ENCODE results near the gene FRG2C.
"Not testable (repeated sequence)": the region's sequence is repeated elsewhere in the genome, so short reads cannot be mapped to it uniquely, and the experiment has no call there.

Gene FRG2C

DNA sequence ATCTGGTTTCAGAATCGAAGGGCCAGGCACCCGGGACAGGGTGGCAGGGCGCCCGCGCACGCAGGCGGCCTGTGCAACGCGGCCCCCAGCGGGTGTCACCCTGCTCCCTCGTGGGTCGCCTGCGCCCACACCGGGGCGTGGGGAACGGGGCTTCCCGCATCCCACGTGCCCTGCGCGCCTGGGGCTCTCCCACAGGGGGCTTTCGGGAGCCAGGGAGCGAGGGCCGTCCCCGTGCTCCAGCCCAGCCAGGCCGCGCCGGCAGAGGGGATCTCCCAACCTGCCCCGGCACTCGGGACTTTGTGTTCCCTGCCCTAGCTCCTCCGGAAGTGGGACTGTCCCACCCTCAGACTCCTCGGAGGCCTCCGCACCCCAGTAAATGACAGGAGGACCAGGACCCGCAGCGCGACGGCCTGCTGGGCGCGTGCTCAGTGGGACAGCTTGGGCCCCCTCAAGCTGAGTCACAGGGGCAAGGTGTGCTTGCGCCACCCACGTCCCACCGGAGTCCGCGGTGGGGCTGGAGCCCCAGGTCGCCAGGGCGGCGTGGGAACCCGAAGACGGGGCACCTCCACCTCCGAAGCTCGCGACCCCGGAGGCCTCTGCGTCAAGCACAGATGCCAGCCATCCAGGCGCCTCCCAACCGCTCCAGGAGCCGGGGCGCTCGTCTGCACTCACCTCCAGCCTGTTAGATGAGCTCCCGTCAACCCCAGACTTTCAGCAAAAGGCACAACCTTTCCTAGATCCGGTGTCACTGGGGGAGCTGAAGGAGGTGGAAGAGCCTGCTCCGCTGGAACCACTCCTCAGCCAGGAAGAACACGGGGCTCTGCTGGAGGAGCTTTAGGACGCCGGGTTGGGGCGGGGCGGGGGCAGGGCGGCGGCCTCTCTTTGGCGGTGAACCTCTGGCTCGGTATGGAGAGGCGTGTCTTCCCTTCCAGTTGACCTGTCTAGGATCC, 5.5 kb downstream of the FRG2C start:
- peak in 1 of 2 donors; percentile 9 for DNase-seq

DNA sequence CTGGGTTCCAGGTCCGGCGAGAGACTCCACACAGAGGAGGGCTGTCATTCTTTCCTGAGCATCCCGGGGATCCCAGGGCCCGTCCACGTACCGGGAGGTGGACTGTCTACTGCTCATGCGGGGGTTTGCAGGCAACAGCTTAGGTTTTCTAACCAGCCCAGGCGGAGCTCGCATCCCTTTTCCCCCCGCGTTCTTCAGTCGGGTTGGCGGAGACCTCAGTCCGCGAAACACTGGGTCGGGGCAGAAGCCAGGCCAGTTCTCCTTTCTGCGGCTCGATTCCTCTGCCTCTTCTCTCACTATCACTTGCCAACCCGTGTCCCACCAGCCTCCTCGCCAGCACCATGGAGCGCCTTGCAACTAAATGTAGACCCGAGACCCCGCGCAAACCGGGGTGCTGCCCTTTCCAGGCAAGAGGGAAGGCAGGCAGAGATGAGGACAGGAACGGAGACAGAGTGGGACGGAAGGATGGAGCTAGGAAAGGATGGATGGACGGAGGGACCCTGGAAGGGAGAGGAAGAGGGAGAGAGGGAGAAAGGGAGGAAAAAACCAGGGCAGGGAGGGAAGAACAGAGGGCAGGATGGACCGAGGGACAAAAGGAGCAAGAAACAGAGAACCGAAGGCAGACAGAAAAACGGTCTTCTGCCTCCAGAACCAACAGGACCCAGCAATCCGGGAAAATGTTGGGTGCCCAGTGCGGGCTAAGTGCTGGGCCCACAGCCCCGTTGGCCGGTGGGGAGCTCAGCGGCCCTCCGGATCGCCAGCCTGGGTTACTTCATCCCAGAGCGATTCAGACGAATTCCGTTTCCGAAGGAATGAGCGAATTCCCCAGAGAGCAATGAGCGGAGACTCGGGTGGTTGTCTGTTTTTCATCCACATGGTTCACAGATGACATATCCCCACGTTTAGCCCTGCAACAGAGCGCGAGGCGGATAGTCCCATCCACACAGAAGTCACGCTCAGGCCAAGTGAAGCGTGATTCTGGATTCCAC, 6.5 kb downstream of the FRG2C start:
- not testable (repeated sequence) for DNase-seq

DNA sequence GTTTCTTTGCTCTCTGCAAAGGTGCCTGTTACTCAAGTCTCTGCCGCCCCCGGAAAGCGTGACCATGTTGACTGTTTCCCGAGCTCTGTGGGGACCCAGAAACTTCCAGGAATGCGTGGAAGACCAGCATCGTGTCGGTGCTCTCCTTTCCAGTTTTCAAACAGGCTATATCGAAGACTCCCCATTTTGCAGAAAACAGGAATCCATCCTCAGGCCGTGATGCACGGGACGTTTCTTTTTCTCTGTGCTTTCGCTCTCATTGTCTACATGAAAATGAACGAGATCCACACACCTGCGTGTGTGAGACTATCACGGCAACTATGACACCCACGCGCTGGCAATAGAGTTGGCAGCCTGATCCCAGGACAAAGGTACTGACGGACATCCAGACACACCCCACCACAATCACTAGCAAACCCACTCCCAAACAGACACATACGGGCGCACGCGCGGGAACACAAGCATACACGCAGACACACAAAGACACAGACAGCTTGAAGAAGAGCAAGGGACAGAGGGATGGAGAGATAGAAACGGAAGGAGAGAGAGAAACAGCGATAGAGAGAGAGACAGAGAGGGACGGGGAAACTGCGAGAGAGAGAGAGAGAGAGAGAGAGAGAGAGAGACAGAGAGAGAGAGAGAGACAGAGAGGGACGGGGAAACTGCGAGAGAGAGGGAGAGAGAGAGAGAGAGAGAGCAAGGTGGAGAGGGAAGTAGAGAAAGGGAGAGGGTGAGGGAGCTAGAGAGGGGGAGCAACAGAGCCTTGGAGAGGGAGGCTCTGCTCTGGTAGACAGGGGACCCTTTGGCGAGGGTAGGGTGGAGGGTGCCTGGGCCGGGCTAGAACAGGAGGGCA, 7.4 kb downstream of the FRG2C start:
- DNase-seq: not testable (repeated sequence)

DNA sequence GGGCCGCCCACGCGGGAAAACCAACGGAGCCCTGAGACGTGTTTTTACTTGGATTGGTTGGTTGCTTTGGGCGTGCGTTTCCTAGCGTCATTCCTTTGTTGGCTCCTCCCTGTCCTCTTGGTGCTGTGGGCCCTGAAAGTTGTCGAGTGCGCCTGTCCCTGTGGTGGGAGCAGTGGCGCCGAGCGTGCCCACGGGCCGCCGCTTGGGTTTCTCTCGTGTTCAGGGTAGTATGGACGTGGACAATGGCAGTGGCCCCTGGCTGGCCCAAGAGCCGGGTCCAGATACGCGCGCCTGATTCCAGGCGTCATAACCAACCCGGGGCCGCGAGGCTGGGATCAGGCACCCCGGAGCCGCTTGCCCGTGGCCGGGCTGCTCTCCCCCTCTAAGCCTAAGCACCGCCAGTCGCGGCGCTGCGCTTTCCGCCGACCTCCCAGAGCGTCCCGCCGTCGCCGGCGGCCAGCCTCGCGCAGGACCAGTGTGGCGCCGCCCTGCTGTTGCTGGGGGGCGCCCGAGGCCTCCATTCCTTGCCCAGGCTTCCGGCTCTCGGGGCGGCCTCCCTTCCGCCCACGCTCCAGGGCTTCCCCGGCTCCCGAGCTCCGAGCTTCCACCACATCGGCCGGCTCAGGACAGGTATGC, 8.1 kb downstream of the FRG2C start:
- not testable (repeated sequence) for DNase-seq

DNA sequence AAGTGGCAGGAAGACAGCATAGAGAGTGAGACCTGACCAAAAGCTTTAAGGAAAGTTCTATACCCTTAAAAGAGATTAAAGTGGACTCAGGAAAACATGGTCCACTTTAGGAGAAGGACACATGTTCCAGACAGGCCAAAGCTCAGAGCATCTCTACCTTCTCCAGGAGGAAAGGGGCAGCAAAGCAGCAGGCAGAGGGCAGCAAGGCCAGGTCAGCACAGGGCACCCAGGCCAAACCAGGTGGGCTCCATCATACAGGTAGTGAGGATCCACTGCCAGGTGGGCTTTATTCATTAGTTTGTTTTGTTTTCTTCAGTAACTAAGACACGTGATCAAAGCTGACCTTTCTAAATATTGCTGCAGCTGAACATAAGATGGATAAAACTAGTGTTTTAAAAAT, 19.8 kb downstream of the FRG2C start:
- DNase-seq: not testable (repeated sequence)

DNA sequence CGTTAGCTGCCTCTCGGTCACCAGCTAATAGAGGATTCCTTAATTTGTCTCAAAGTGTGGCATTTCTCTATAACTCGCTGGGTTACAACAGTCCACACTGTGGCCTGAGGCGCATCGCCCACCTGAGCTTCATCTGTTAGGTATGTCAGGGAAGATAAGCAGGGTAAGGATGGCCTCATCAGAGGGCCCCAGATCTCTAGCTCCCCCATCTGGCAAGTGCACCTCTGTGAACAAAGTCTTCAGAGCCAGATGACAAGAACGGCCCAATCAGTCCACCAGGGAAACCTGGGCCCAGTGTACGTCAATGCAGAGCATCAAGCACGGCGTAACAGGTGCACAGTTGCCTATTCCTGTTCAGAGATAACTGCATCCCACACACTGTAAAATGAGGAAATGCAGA, 23.2 kb downstream of the FRG2C start:
- DNase-seq: no peak

DNA sequence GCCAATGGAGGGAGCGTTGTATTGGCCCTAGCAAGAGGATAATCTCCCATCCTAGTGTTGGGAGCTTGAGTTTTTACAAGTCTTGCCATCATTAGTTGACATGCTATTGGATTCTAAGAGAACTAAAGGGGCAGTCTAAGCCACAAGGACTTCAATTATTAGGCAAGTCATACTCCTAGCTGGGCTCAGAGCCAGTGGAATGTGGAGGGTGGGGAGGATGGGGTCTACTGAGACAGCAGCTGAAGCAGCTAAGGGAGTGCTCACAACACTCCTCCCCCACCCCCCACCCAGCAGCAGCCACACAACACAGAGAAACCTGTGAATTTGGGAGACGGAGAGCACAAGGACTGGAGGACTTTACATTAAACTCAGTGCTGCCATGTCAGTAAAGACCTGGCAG, 27.9 kb downstream of the FRG2C start:
- no peak for DNase-seq

All from activated CD4-positive, alpha-beta T cell treated with anti-CD3 and anti-CD28 coated beads for 4 hours (primary cell).